HG03097 (cell line): ENCODE measurements around the gene CPXM2.

ENCODE experiments used
- ATAC-seq: cut with Tn5 transposase; IDR thresholded peaks from one replicate; pipeline ENCODE4 v1.9.1; 2021; ENCODE audit not compliant: unreplicated experiment, low FRiP score

Gene CPXM2

DNA sequence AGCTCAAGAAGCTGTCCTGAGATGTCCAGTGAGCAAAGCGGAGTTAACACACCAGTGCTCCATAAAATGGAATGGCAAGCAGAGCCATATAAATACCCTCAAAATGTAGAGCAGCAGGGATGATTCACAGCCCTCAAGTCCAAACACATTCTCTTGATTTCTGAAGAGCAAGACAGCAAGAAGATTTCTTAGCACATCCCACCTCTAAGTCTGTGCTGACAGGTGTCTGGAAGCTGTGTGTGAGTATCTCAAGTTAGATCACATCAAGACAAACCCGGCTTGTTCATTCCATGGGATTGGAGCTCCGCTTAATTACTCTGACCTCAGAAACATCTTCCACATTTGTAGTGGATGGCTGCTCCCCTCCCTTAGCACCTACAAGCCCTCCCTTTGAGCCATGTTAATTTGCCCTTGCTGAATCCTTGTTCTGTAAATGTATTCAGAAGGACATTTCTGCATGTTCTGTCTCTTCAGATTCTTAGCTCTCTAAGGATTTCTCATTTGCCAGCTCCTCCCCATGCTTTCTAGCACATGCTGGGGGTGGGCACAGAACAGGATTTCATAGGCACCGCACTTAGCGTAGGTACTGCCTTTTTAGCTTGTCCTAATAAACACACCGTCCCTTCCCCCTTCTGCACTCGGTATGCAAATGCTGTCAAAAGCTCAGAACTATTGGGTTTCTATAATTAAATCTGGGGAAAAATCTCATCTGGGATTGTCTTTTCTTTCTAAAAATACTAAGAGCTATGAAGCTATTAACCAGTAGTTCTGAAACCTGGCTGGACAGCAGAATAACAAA, 112.7 kb downstream of the CPXM2 start:
- no peak for ATAC-seq

DNA sequence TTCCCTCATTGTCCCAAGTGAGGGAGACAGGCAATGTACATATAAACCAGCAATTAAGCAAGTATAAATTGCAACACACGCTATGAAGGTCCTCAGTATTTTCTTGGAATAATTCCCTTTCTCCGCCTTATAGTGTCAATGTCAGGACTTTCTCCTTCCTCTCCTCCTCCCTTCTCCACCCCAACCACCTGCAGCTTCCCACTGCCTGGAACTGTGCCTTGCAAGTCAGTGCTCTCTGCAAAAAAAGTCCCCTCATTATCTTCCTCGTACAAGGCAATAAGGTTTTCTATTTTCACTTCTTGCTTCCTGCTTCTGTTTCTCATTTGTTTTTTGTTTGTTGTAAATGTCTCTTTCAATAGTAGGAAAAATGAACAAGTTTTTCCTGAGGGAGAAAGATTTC, 113.7 kb downstream of the CPXM2 start:
- ATAC-seq: no peak

DNA sequence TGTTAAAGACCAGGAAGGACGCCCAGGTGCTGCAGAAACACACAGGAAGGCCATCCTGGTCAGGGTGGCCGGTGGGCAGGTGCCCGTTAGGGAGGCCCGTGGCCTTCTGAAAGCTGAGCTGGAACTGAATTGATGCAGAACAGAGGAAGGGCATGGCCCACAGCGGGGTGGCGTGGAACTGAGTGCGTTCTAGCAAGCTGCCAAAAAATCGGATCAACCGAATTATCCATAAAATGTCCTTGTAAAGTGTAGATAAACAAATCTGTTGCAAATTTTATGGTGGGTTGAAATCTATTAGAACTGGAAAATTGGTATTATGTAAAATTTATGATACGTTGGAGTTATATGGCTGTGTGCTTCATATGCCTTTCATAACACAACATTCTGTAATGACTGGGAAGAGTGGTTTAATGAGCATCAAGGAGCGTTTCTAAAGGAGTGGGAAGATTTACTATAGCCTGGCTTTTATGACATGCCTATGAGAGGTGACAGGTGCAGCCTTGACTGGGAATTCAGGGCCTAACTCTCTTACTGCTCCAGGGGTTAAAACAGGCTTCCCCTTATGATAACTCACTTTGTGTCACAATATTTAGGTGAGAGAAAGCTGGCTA, 117.4 kb downstream of the CPXM2 start:
- ATAC-seq: no peak

DNA sequence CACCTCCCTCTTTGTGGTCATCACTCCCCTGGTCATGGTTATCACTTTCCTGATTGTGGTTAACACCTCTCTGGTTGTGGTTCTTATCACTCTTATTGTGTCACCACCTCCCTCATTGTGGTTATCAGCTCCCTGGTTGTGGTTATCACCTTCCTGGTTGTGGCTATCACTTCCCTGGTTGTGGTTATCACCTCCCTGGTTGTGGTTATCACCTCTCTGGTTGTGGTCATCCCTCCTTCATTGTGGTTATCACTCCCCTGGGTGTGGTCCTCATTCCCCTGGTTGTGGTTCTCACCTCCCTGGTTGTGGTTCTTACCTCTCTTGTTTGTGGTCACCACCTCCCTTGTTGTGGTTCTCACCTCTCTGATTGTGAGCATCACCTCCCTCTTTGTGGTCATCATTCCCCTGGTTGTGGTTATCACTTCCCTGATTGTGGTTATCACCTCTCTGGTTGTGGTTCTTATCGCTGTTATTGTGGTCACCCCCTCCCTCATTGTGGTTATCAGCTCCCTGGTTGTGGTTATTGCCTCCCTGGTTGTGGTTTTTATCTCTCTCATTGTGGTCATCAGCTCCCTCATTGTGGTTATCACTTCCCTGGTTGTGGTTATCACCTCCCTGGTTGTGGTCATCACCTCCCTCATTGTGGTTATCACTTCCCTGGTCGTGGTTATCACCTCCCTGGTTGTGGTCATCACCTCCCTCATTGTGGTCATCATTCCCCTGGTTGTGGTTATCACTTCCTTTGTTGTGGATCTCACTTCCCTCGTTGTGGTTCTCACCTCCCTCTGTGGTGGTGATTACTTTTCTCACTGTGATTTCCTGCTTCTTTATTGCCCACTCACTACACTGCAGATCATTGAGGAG, 118.7 kb downstream of the CPXM2 start:
- ATAC-seq: no peak

DNA sequence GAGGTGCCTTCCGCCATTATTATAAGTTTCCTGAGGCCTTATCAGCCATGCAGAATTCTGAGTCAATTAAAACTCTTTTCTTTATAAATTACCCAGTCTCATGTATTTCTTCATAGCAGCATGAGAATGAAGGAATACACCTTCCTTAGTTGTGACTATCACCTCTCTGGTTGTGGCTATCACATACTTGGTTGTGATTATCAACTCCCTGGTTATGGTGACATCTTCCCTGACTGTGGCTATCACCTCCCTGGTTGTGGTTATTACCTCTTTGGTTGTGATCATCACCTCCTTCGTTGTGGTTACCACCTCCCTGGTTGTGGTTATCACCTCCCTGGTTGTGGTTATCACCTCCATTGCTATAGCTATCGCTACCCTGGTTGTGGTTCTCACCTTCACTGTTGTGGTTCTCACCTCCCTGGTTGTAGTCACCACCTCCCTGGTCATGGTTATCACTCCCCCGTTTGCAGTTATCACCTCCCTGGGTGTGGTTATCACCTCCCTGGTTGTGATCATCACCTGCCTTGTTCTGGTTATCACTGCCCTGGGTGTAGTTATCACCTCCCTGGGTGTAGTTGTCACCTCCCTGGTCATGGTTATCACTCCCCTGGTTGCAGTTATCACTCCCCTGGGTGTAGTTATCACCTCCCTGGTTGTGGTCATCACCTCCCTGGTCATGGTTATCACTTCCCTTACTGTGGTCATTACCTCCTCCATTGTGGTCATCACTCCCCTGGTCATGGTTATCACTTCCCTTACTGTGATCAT, 119.5 kb downstream of the CPXM2 start:
- no peak for ATAC-seq

DNA sequence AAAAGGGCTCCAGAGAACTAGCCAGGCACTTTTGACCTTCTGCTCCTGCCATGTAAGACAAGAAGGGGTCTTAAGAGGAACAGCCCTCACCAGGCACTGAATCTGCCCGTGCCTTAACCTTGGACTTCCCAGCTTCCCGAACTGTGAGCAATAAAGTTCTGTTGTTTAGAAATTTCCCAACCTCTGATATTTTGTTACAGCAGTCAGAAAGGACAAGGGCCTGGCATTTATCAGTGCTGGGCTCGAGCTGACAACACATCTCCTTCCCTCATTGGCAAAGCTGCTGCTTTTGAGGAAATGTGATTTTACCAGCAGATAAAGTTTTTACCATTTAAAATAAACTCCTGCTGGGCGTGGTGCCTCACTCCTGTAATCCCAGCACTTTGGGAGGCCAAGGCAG, 122.0 kb downstream of the CPXM2 start:
- ATAC-seq: no peak

DNA sequence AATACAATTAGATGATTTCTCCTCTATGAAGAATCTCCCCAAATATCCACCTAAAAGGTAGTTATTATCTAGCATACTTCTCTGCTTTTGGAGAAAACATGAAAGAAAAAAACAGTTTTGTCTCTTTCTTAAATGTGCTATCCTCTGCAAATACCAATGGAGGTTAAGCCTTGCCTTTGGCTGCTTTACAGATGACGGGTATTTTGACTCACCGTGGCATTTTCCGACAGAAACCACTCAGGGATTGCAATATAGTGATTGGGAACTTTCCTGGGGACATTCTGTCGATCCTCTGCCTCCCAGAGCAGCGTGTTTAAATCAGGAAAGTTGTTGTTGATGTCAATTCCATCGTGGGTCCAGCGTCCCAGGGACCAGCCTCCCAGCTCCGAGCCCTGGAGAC, 124.8 kb downstream of the CPXM2 start:
- no peak for ATAC-seq

DNA sequence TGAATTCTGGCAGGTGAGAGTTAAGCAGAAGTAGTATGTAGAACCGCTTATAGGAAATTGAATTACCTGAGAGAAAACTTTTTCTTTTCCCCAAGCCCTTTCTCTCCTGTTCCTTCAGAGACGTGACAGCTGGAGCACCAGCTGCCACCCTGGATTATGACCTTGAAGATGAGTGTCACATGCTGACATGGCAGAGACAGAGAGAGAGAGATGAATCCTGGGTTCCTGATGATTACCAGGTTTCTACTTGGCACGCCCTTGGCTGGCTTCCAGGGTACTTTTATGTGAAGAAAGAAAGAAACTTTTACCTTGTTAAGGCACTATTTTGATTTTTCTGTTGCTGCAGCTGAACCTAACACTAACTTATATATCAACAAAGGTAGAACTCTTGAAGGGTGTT, 125.6 kb downstream of the CPXM2 start:
- no peak for ATAC-seq

DNA sequence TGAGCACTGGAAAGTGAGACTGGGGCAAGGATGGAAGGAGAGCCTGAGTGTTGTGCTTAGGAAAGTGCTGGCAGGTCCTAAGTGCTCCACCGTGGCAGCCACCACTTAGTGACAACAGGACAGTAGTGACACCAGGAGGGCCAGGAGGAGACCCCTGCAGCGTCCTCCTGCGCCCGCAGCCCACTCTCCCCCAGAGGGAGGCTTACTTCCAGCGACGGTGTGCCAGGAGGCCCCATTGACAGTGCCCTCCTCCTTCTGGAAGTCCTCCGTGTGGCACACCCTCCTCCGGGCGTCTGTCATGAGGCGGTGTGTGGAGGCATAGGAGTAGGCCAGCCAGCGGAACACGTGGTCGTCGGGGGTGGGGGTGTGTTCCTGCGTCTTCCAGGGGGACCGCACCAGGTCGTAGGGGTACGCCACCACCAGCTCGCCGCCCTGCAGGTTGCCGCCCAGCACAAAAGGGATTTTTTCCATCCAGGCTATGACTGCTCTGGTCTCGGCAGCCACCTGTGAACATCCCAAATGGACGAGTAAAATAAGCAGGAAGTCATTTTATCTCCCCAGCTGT, 129.9 kb downstream of the CPXM2 start:
- ATAC-seq: no peak

DNA sequence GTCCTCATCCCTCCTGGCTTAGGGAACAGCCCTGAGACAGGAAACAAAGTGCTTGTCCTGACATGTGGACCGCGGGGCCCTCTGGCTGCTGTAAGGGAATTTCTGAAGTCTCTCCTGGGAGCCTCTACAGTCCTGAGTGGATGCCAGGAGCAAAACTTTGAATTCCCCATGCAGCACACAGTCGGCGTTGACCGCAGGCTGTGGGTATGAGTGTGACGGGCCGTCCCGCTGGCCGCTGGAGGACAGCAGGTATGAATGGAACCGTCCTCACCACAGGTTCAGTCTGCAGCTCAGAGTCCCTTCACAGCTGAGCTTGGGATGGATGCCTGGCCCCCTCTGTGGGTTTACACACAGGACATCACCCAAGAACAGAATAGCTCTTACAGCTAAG, 130.6 kb downstream of the CPXM2 start:
- no peak for ATAC-seq

DNA sequence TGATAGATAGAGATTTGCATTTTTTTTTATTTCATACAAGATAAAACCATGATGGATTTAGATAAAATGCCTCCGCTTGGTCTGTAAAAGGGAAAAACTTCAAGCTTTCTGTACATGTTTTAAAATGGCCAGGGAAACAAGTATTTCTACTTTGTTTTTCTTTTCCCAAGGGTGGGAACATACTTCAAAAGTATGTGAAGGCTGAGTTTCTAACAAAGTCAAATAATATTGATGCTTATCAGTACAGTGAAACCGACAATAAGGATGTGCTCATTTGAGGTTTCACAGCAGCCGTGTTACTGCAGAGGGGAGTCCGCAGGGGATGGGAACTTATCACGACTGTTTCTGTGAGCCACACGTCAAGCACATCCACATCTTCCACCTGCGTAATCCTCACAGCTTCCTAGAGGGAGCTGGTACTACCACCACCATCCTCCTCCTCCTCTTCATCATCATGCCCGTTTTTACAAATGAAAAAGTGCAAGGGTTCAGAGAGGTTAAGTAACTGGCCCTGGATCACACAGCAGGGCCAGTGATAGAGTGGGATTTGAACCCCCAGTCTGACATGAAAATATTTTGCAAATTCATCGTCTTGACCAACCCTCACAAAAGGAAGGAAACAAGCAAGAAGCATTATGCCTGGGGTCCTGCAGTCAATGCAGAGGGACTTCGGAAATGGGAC, 131.1 kb downstream of the CPXM2 start:
- no peak for ATAC-seq

DNA sequence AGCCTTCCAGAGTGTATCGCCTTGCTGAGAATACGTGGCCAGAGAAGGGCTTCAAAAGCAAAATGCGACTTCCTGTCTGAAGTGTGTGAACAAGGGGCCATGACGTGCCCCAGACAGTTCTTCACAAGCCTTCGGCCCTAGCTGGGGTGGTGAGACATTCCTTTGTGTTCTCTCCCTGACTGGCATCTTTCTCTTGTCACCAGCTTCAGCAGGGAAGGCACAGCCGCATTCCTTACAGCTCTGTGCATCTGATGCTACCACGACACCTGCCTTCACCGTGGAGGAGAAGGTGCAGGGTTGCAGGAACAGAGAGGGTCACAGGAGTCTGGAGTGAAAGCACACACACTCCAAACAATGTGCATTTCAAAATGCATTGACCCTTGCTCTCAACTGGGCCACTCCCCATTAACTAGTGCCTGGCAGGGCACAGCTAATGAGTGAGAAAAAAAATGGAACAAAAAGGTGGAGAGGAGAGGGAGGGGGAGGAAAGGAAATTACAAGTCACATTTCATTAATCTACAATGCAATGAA, 132.0 kb downstream of the CPXM2 start:
- no peak for ATAC-seq

DNA sequence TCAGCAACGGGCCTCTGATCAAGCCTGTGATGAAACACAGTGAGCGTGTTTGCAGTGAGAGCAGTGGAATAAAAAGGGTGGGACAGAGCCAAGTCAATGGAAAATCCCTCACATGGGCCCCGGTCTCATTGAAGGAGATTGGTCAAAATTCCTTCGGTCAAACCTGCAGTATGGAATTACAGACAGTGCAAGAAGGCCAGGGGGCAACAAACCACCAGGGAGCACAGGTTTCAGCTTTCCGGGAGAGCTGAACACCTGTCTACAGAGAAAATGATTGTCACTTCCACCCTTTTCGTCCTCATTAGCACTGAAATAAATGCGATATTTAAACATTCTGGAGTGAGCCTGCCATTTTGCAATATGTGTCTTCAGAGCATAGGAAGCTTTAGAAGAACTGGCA, 132.6 kb downstream of the CPXM2 start:
- ATAC-seq: no peak

DNA sequence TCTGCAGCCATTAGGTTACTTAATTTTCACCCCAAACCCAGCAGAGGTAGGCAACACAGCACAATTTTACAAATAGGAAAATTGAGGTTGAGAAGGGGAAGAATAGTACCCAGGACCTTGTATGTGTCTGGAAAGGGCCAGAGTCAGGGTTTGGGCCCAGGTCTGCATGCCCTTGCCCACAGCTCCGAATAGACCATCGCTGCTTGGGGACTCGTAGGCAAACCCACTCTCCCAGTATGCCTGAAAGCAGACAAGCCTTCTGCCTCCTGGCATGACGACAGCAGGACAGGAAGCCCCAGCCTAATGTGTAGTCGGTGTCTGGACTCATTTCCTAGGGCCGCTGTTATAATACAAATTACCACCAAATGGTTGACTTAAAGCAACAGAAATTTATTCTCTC, 133.8 kb downstream of the CPXM2 start:
- no peak for ATAC-seq

DNA sequence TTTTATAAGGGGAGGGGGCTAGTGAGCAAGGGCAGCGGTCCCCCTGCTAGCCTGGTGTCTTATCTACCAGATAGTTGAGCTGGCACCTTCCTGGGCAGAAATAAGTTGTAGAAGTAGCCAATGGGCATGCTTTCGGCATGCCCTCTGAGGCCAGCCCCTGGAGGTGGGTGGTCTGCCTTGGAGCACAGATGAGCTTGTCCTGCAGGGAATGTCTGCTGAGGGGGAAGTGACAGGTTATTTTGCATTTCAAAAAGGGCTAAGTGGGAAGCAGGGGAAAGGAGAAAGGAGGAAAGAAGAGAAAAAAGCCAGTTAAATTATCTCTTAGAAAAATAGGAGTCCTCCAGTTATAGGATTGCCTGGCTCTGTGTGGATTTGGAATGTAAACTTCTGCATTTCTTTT, 136.5 kb downstream of the CPXM2 start:
- no peak for ATAC-seq

DNA sequence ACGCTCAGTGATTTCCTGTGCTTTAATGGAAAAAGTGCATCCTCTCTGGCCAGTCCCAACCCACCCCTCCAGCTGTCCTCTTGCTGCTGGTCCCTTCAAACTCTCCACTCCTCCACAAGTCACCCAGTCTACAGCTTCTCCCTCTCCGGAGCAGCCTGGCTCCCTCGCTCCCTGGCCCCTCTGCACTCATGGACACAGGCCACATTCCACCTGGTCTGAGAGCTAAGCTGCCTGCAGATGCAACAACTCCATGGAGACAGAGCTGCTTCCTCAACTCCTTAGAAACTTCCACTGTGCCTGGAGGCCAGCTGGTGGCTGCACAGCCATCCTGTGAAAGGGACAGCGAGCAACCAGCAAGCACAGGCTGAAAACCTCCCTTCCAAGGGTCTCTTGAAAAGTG, 137.5 kb downstream of the CPXM2 start:
- ATAC-seq: no peak

DNA sequence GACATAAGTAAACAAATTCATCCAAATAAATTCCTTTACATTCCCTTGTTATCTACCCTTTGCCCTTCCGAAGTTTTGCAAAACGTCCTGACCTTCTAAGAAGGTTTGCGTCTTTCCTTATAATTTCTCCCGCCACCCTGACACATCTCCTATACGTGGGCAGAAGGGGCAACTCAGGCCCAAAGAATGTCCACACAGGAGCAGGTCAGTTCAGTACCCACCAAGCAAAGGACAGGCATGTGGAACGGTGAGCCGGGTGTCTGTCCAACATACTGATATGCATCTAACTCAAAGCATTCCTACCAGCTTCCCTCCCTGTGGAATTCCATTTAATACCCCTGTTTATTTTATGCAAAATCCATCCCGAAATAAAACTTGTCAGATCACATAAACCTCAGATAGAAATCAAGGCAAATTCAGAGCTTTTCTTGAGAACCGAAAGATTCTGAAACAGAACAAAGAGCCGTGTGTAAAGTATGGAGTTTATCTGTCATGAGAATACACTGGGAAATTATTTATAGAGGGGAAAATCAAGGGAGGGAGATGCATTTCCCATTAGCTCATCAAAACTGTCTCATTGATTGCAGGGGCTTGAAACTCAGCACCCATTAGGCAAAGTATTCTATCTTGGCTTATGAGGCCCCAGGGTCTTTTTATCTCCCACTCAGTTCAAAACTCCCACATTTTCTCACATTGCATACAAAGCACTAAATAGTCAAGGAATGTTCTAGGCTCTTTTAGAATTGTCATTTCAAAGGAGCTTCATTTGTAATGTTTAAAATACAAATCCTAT, 140.1 kb downstream of the CPXM2 start:
- ATAC-seq: no peak

DNA sequence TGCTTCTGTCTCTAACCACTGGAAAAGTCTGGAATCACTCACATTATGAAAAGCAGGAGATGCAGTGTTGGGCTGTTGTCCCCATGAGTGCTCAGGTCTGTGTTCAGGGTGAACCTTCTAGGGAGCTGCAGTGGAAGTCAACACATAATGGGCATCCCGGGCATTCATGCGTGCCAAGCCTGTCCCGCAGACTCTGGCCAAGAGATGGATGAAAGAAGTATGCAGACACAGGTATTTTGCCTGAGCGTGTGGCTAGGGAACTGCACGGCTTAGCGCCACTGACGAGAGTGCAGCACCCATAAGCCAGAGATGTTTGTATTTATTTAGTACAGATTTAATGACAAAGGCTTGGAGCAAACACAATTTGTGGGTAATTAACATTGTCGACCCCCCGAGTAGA, 140.7 kb downstream of the CPXM2 start:
- ATAC-seq: no peak

DNA sequence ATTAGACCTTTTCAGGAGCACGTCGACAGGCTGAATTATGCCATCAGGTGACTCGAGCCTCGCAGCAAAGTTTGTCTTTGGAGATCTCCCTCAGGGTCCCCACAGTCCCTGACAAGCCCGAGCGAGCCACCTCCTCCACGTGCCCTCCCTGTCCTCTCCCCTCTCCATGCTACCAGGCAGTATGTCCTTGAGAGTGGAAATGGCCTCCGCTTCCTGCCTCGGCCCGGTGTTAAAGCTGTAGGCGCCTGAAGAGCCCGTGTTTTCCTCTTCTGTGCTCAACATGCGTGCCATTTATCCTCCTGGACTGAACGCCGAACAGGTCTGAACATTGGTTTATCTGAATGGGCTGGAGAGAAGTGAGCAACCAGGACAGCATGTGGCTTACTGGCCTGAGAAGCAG, 142.9 kb downstream of the CPXM2 start:
- no peak for ATAC-seq
